Astrocyte of the cerebellum (primary cell): ENCODE data around the gene RBM20.

Experiments used
- DNase-seq: peaks from one replicate; pipeline ENCODE4 v3.0.0-alpha.2; 2011; ENCODE audit warnings: low read depth
- H3K4me3 ChIP-seq: 2 replicates; pipeline ENCODE4 v1.5.1; 2011; ENCODE audit warnings: mild to moderate bottlenecking, low read depth, low read length, moderate library complexity
- in situ Hi-C: cut with HindIII; loops from 2 replicates; pipeline ENCODE4 v1.10.0; 2017; ENCODE audit warnings: low sequenced_read_pairs
- TF ChIP-seq, protein P1 (sequence below): IDR thresholded peaks from 2 replicates; pipeline ENCODE4 v1.5.1; 2012; ENCODE audit warnings: low read length, low read depth, moderate library complexity, mild to moderate bottlenecking; ENCODE audit errors: missing control alignments

The RBM20 gene

DNA sequence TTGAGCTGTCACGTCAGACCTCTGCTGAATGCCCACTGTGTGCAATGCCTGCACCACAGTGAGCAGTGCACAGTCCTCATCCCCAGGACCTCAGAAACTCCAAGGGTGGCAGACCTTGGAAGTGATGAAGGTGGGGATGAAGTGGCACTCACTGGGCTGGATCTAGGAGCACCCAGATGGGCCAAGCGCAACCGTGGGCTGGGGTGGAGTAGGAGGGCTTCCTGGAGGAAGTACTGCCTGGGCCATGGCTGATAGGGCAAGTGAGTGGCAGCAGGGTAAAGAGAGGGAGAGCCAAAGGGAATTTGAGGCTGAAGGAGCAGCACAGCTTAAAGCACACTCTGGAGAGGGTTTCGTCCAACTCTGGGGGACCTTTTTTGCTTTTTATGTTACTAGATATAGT lies 52.3 kb downstream of the RBM20 start:
- H3K4me3 ChIP-seq = no peak overlapping the region
- in situ Hi-C loops = no loop called here
- TF ChIP-seq, protein P1, sequence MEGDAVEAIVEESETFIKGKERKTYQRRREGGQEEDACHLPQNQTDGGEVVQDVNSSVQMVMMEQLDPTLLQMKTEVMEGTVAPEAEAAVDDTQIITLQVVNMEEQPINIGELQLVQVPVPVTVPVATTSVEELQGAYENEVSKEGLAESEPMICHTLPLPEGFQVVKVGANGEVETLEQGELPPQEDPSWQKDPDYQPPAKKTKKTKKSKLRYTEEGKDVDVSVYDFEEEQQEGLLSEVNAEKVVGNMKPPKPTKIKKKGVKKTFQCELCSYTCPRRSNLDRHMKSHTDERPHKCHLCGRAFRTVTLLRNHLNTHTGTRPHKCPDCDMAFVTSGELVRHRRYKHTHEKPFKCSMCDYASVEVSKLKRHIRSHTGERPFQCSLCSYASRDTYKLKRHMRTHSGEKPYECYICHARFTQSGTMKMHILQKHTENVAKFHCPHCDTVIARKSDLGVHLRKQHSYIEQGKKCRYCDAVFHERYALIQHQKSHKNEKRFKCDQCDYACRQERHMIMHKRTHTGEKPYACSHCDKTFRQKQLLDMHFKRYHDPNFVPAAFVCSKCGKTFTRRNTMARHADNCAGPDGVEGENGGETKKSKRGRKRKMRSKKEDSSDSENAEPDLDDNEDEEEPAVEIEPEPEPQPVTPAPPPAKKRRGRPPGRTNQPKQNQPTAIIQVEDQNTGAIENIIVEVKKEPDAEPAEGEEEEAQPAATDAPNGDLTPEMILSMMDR = no peak
- no peak for DNase-seq

DNA sequence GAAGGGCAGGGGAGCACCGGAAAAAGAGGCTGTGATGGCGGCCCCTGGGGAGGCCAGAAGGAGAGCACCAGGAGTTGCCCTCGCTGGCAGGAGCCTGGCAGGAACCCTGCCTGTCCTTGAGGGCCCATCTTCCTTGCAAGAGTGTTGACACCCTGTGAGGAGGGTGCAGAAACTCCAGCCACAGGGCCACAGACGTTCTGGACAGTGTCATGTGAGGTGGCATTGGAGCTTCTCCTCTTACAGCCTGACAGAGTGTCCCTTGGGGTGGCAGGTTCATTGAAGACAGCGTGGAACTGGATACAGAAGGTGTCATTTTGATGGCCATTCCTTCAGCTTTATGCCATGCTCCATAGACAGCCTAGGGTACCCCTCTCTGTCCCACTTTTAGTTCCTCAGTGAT lies 54.2 kb downstream of the RBM20 start:
- in situ Hi-C loops = no loop called here
- TF ChIP-seq, protein P1 = no peak

DNA sequence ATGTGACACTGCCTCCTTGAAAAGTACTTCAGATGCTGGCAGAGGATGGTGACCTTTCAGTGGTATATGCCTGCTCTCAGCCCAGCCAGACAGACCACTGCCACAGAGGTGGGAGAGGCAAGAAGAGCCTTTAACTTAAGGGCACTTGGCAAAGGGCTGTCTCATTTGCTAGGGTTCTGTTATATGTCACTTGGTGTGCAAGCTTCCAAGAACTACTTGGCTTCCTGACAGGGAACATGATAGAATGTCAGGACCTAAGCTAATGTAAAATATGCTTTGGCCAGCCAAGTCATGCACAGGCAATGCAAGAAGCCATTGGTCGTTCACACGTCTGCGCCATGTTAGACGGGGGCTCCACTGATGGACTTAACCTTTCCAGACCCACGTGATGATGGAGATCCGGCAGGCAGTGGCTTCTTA lies 54.7 kb downstream of the RBM20 start:
- TF ChIP-seq, protein P1 = no peak
- in situ Hi-C loops = no loop called here
- DNase-seq = no peak
- no peak overlapping the region for H3K4me3 ChIP-seq

More for the DNA sequence above, 54.2 kb downstream of the RBM20 start:
- no peak for DNase-seq
- H3K4me3 ChIP-seq = no peak overlapping the region

DNA sequence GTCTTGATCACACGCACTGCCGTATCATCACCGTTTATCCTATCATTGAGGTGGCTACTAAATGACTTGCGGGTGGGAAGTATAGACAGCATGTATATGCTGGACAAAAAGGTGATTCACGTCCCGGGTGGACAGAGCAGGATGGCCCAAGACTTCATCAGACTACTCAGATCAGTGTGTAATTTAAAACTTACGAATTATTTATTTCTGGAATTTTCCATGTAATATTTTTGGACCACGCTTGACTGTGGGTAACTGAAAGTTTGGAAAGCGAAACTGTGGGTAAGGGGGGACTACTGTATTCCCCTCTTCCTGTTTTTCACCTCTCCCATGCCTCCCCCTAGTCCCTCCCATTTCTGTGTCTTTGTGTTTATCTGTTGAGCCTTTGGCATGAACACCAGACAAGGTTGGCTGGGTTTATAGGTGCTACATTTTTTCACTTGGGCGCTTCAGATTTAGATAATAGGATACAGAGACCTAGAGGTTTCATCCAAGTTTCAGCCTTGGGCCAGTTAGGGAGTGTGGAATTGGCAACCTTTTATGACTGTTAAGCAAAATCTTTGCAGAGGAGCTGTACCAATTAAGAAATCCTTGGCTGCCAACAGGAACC lies 55.8 kb downstream of the RBM20 start:
- DNase-seq = no peak
- TF ChIP-seq, protein P1 = no peak

DNA sequence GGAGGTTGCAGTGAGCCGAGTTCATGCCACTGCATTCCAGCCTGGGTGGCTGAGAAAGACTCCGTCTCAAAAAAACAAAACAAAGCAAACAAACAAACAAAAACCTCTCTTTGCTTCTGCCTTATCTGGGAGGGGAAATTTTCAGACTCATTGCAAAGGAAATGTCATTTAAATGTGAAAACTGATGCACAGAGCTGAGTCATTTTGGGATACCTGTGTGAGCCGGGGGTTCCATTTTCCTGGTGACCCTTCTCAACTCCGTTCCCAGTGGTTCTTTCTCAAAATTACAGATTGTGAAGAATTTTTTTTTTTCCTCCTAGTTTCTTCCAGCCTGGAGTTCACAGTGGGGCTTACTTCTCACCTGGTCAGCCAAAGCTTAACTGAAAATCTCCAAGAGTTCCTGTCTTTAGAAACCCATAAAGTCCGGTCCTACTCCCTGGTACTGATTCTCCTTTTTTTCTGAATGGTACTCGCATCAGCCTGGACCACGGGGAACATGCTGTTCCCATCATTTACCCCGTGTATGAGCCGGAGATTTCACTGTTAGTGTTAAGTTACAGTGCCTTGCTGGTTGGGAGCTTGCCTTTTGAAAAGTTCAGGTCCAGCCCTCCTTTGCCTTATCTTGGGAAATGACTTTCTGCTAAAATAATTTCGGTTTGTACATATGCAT lies 56.9 kb downstream of the RBM20 start:
- DNase-seq = no peak
- TF ChIP-seq, protein P1 = no peak
- no peak overlapping the region for H3K4me3 ChIP-seq
- in situ Hi-C loops = no loop called here

More for the DNA sequence above, 55.8 kb downstream of the RBM20 start:
- H3K4me3 ChIP-seq = no peak overlapping the region
- in situ Hi-C loops = no loop called here

DNA sequence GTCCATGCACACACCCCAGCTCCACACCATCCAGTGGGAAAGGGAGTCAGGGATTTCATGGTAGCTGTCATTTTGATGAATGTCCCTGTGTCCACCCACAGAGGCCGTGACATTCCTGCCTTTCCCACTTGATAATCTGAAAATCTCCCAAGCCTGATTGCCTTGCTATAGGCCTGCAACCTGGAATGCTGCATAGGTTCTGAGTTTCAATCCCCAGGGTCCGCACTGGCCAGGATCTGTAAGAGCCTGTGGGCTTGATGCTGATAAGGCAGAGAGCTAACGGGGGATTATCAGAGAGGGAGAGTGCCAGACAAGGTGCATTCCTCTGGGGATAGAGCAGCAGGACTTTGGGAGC lies 57.5 kb downstream of the RBM20 start:
- TF ChIP-seq, protein P1 = no peak
- H3K4me3 ChIP-seq = no peak overlapping the region
- DNase-seq = no peak
- in situ Hi-C loops = no loop called here

DNA sequence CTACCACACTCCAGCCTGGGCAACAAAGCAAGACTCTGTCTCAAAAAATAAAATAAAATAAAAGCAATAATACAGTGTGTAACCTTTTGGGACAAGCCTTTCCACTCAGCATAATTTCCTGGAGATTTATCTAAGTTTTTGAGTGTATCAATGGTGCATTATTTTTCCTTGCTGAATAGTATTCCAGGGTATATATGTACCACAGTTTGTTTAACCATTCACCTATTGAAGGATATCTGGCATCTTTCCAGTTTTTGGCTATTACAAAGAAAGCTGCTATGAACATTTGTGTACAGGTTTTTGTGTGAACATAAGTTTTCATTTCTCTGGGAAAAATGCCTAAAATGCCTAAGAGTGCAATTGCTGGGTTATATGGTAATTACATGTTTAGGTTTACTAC lies 59.9 kb downstream of the RBM20 start:
- H3K4me3 ChIP-seq = no peak overlapping the region
- in situ Hi-C loops = no loop called here

More for the DNA sequence above, 59.9 kb downstream of the RBM20 start:
- no peak for DNase-seq
- TF ChIP-seq, protein P1 = no peak
